Lung (tissue), 12 donors: ENCODE data around the gene JADE1. TPM values are rescaled to one million over a fixed set of nuclear protein-coding genes. Genes with fewer than 3 reads are reported as not detected.

Experiments used
- ATAC-seq: fragments of 200-7000 bp; cut with Tn5 transposase; one replicate; pipeline ENCODE4 v1.9.1; 2020; ENCODE audit warnings: moderate number of reproducible peaks; ENCODE audit not compliant: insufficient read depth, low FRiP score
- DNase-seq, 3 donors: peaks; one replicate each; pipeline ENCODE4 v3.0.0-alpha.2; 2013 to 2017
- H3K27ac ChIP-seq, 2 donors: one replicate each; pipeline ENCODE4 v1.5.1; 2013; ENCODE audit warnings: mild to moderate bottlenecking in 2 of 2, moderate library complexity in 2 of 2, control low read depth in 1 of 2, inconsistent platforms in 1 of 2, low read depth in 1 of 2, low read length in 1 of 2
- H3K27me3 ChIP-seq, 3 donors: one replicate each; pipeline ENCODE4 v1.5.1; 2013; ENCODE audit warnings: low read length in 2 of 3; ENCODE audit not compliant: control insufficient read depth in 3 of 3, insufficient read depth in 3 of 3
- H3K36me3 ChIP-seq, 4 donors: one replicate each; pipeline ENCODE4 v1.5.1; 2013; ENCODE audit warnings: low read length in 4 of 4, mild to moderate bottlenecking in 1 of 4, moderate library complexity in 1 of 4; ENCODE audit not compliant: control insufficient read depth in 4 of 4, insufficient read depth in 4 of 4
- H3K4me1 ChIP-seq, 5 donors: one replicate each; pipeline ENCODE4 v1.5.1; 2013; ENCODE audit warnings: low read length in 5 of 5, mild to moderate bottlenecking in 2 of 5, moderate library complexity in 1 of 5; ENCODE audit not compliant: control insufficient read depth in 5 of 5, insufficient read depth in 5 of 5
- H3K4me3 ChIP-seq: one replicate; pipeline ENCODE4 v1.5.1; 2013; ENCODE audit warnings: mild to moderate bottlenecking, control low read depth, moderate library complexity
- H3K9ac ChIP-seq, 2 donors: one replicate each; pipeline ENCODE4 v1.5.1; 2013; ENCODE audit warnings: low read length in 2 of 2, control low read depth in 1 of 2; ENCODE audit not compliant: insufficient read depth in 1 of 2
- H3K9me3 ChIP-seq, 4 donors: one replicate each; pipeline ENCODE4 v1.5.1; 2013; ENCODE audit warnings: low read length in 3 of 4, mild to moderate bottlenecking in 1 of 4, moderate library complexity in 1 of 4; ENCODE audit not compliant: control insufficient read depth in 4 of 4, insufficient read depth in 3 of 4
- CTCF ChIP-seq: IDR thresholded peaks from 2 replicates; pipeline ENCODE4 v1.5.1; 2012; ENCODE audit warnings: mild to moderate bottlenecking; ENCODE audit errors: control extremely low read depth, extremely low read depth
- WGBS, 2 donors: extraction: QIAGEN DNeasy Blood & Tissue Kit; methylation state at CpG; one replicate each; pipeline ENCODE4 v1.1.7; 2013; 5-methylcytosine and 5-hydroxymethylcytosine counted together
- polyA plus RNA-seq, 2 donors: library from polyadenylated mRNA; stranded (reverse); fragments of 200-250 nt; gene quantifications; one replicate each; pipeline ENCODE4 v1.2.1, GENCODE V29; 2013
- total RNA-seq, 2 donors: library from RNA; depleted of rRNA in 1 of 2; stranded (reverse); fragments of >200 nt in 1 of 2; gene quantifications; one replicate each; pipeline ENCODE4 v1.2.1, GENCODE V29; 2014 to 2021
- donor health status: control.
- donor health status: control.
- donor health status: Bipolar disorder and iron deficiency.
- donor health status: healthy.
- donor health status: DM: yes; HTN: yes; CAD: no.

JADE1 gene
- total and polyA plus RNA-seq, 4 donors = 8.9 to 46.1 (median 17.5) TPM

- no peak for TF ChIP-seq CTCF
- no peaks in the 10 kb centered on the region for H3K4me1 ChIP-seq
- H3K9ac ChIP-seq = no peak overlapping the region
- H3K27me3 ChIP-seq = no peaks in the 10 kb centered on the region
- H3K4me3 ChIP-seq = no peak overlapping the region
- no peak for DNase-seq
- no peak for ATAC-seq
- 85 to 89% methylated on average over 9 of the region's 9 CpGs for WGBS, 2 donors
- H3K36me3 ChIP-seq = no peaks in the 10 kb centered on the region
- no peak overlapping the region for H3K27ac ChIP-seq
- H3K9me3 ChIP-seq = no peaks in the 10 kb centered on the region
These were observed 6.5 kb upstream of the JADE1 start for GRCh38 chr4:128802680-128803628.

DNA sequence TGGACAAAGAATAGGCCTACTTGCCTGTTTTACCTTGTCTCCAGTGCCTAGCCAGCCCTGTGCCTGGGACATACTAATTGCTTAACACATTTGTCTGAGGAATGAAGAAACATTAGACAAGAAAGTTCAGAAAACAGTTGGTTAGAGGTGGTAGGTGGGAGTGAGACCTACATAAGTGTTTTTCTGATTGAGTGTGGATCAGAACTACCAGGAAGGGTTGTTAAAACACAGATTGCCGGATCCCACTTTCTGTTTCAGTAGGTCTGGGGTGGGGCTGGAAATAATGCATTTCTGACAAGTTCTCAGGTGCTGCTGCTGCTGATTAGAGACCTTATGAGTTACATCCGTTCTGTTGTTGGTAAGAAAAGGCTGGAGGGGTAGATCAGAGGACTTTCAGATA is 5.7 kb upstream of the JADE1 start:
- DNase-seq (no peak), ATAC-seq (no peak)
- Histone ChIP-seq H3K4me1 (no peaks in the 10 kb centered on the region), H3K4me3 (no peak overlapping the region), H3K9ac (no peak overlapping the region), H3K27ac (no peak overlapping the region), H3K27me3 (no peaks in the 10 kb centered on the region), H3K36me3 (no peaks in the 10 kb centered on the region), H3K9me3 (no peaks in the 10 kb centered on the region)
- TF ChIP-seq CTCF = no peak
- WGBS, 2 donors = 56 to 78% methylated on average over 2 of the region's 2 CpGs

DNA sequence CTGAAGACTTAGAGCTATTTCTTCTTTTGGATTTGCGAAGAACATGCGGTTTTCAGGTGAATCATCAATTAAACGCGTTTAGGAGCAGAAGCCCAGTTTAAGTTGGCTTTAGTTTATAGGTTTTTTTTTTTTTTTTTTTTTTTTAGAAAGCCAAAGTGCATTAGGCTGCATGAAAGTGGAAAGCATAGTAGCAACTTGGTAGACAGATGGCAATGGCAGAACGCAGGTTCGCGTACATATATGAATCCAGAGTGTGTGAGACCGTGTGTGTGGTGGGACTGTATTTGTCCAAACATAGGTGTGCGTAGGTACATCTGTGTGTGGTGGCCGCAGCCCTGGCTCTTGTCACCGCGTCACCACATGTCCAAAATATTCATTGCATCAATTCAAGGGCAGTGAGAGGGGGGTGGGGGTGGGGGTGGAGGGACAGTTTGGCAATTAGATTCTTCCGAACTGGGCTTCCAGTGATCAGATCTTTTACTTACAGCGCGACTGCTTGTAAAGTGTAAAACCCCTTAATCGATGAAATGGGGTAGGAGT is 901 bp downstream of the JADE1 start:
- peak in 2 of 3 donors; percentile 49 to 69 for DNase-seq
- no peak for ATAC-seq
- TF ChIP-seq CTCF = no peak
- Histone ChIP-seq H3K4me3 (peak overlapping the region; percentile 78), H3K9ac (peak overlapping the region; percentile 69 to 93), H3K9me3 (no peaks in the 10 kb centered on the region), H3K27me3 (no peaks in the 10 kb centered on the region), H3K27ac (peak overlapping the region; percentile 94 to 99), H3K36me3 (no peaks in the 10 kb centered on the region), H3K4me1 (peaks cover 0 to 8% (median 3%) of the 10 kb centered on the region in 5 donors)
- WGBS, 2 donors = 0% methylated on average over 16 of the region's 16 CpGs
